K562 (cell line): ENCODE data around the gene HCRT. TPM values are rescaled to one million over a fixed set of nuclear protein-coding genes. Genes with fewer than 3 reads are reported as not detected.
A peak's percentile ranks its signal among the peaks of the same experiment; 100 is the strongest.

ENCODE experiments used
- ATAC-seq: fragments of 200-7000 bp; cut with Tn5 transposase; 3 replicates; pipeline ENCODE4 v1.9.1; 2020; ENCODE audit warnings: moderate library complexity
- BruUV-seq: library from RNA; stranded (reverse); fragments of 400-500 nt; replicated peaks from 2 replicates; lab custom pipeline; 2021; lab: Mats Ljungman, UMichigan
- CTCF ChIA-PET: fragments of 300-600 bp; formaldehyde crosslinking; extraction: SDS; loops from one replicate; lab custom pipeline; 2021; ENCODE audit warnings: low intra/inter-chr PET ratio; lab: Yijun Ruan, JAX
- POLR2A ChIA-PET: fragments of 300-600, 350-650 bp; sonication (Branson Sonifier 250); formaldehyde crosslinking; extraction: SDS; loops from one replicate; lab custom pipeline; 2021; ENCODE audit warnings: antibody characterized with exemption, inconsistent platforms; lab: Yijun Ruan, JAX
- DNase-seq, 4 experiments: peaks; one replicate each; pipeline versions ENCODE4 v3.0.0 to v3.0.0-alpha.2; 2011 to 2018; ENCODE audit warnings: low spot score in 3 of 4, mixed read lengths in 3 of 4; ENCODE audit errors: extremely low read depth in 1 of 4
- FAIRE-seq: peaks from 2 replicates; lab custom pipeline; 2011; peaks lifted over from hg19 to GRCh38; lab: Jason Lieb, UNC
- H2AFZ ChIP-seq: 2 replicates; pipeline ENCODE4 v1.6.0; 2011; ENCODE audit warnings: low read depth, low read length, control low read depth, inconsistent platforms
- H3K27ac ChIP-seq: fragments of 200-600 bp; 3 replicates; pipeline ENCODE4 v1.8.0; 2011; ENCODE audit warnings: low read depth, mild to moderate bottlenecking, control low read depth, inconsistent platforms, low read length, moderate library complexity, mixed read lengths; ENCODE audit errors: extremely low read depth
- H3K27me3 ChIP-seq, 2 experiments: fragments of 300-600 bp in 1 of 2; 2 replicates in 1 of 2; 3 replicates in 1 of 2; pipeline versions ENCODE4 v1.6.0 to v1.8.0; 2011; ENCODE audit warnings: inconsistent platforms in 2 of 2, low read length in 2 of 2, mild to moderate bottlenecking in 1 of 2, mixed read lengths in 1 of 2, moderate library complexity in 1 of 2; ENCODE audit not compliant: control insufficient read depth in 2 of 2, insufficient read depth in 2 of 2
- H3K36me3 ChIP-seq: fragments of 300-600 bp; 3 replicates; pipeline ENCODE4 v1.8.0; 2011; ENCODE audit warnings: mild to moderate bottlenecking, low read length, inconsistent platforms; ENCODE audit not compliant: control insufficient read depth, insufficient read depth
- H3K4me1 ChIP-seq, 2 experiments: fragments of 200-600 bp in 1 of 2; replicated peaks in 1 of 2; 2 replicates in 1 of 2; 3 replicates in 1 of 2; pipeline versions ENCODE4 v1.5.1 to v1.8.0; 2011; ENCODE audit warnings: inconsistent platforms in 2 of 2, low read length in 2 of 2, mild to moderate bottlenecking in 1 of 2, mixed read lengths in 1 of 2, moderate library complexity in 1 of 2; ENCODE audit not compliant: control insufficient read depth in 2 of 2, insufficient read depth in 2 of 2
- H3K4me2 ChIP-seq: 2 replicates; pipeline ENCODE4 v1.6.1; 2011; ENCODE audit warnings: low read length, control low read depth, inconsistent platforms, mixed read lengths; ENCODE audit not compliant: insufficient read depth
- H3K4me3 ChIP-seq: fragments of 200-600 bp; sonication (generic), shearing (Covaris generic); 2 replicates; pipeline ENCODE4 v1.5.1; 2016; ENCODE audit warnings: control low read depth, inconsistent platforms
- H3K79me2 ChIP-seq: fragments of 200-600 bp; 3 replicates; pipeline ENCODE4 v1.8.0; 2011; ENCODE audit warnings: low read length, inconsistent platforms; ENCODE audit not compliant: control insufficient read depth, insufficient read depth
- H3K9ac ChIP-seq, 2 experiments: 2 replicates each; pipeline versions ENCODE4 v1.6.0 to v1.6.1; 2011; ENCODE audit warnings: low read depth in 2 of 2, low read length in 2 of 2, control low read depth in 1 of 2, inconsistent platforms in 1 of 2, mild to moderate bottlenecking in 1 of 2, mixed read lengths in 1 of 2; ENCODE audit not compliant: insufficient read depth in 1 of 2
- H3K9me1 ChIP-seq: one replicate; pipeline ENCODE4 v1.6.0; 2011; ENCODE audit warnings: inconsistent platforms, mild to moderate bottlenecking, low read length, moderate library complexity; ENCODE audit not compliant: control insufficient read depth, insufficient read depth
- H3K9me3 ChIP-seq: replicated peaks from 2 replicates; pipeline ENCODE4 v1.5.1; 2011; ENCODE audit warnings: low read depth, low read length, inconsistent platforms; ENCODE audit not compliant: control insufficient read depth, insufficient read depth
- H4K20me1 ChIP-seq: replicated peaks from 2 replicates; pipeline ENCODE4 v1.6.1; 2011; ENCODE audit warnings: low read length, inconsistent platforms, mixed read lengths; ENCODE audit not compliant: control insufficient read depth, insufficient read depth
- CC2D1A ChIP-seq: fragments of 450-650 bp; IDR thresholded peaks from 2 replicates; pipeline ENCODE4 v1.6.1; 2017; ENCODE audit warnings: mild to moderate bottlenecking
- WGBS: fragments of 100-300 bp; shearing (Covaris generic); methylation state at CpG from one replicate; pipeline ENCODE4 v1.1.6; 2016; ENCODE audit warnings: low coverage, mixed read lengths; ENCODE audit not compliant: insufficient coverage; ENCODE audit errors: missing lambda C conversion rate; 5-methylcytosine and 5-hydroxymethylcytosine counted together
- in situ Hi-C: fragments of 300-500 bp; cut with MboI; formaldehyde crosslinking; loops from 4 replicates; pipeline ENCODE4 v1.15.0; 2018; ENCODE audit warnings: inconsistent platforms, mixed read lengths
- intact Hi-C: fragments of 100-400 bp; cut with micrococcal nuclease; formaldehyde crosslinking; loops from 2 replicates; pipeline ENCODE4 v1.14.2; 2022
- polyA plus RNA-seq, 8 experiments: library from polyadenylated mRNA; depleted of rRNA in 4 of 8; stranded (reverse) in 5 of 8; unstranded in 3 of 8; fragments of >200 nt; fragmentation: Nextera tagmentation in 2 of 8; fragmentation: Illumina TruSeq in 1 of 8; extraction: Ambion mirVana in 2 of 8; extraction: Trizol in 1 of 8; gene quantifications; 2 replicates each; pipeline versions ENCODE4 v1.2.1 to v1.2.3, GENCODE V29; 2011 to 2014; ENCODE audit warnings: inconsistent platforms in 1 of 8, missing spikeins in 1 of 8
- total RNA-seq, 7 experiments: library from RNA; depleted of rRNA in 6 of 7; stranded (reverse); fragments of >200 nt in 6 of 7; fragmentation: Illumina TruSeq in 2 of 7; extraction: Trizol in 2 of 7; gene quantifications; 2 replicates each; pipeline versions ENCODE4 v1.2.1 to v1.2.3, GENCODE V29; 2011 to 2021; ENCODE audit warnings: low replicate concordance in 1 of 7
- TF ChIP-seq, protein P1 (sequence below): IDR thresholded peaks from 2 replicates; pipeline ENCODE4 v1.6.1; 2011; ENCODE audit warnings: borderline replicate concordance, low read depth, mild to moderate bottlenecking, moderate library complexity, low read length; ENCODE audit not compliant: insufficient read depth, poor library complexity, severe bottlenecking

Gene HCRT
- total and polyA plus RNA-seq, 9 of the 15 experiments (the other 6 are each of a cell fraction or from before 2014, with no cell fraction given): not detected

DNA sequence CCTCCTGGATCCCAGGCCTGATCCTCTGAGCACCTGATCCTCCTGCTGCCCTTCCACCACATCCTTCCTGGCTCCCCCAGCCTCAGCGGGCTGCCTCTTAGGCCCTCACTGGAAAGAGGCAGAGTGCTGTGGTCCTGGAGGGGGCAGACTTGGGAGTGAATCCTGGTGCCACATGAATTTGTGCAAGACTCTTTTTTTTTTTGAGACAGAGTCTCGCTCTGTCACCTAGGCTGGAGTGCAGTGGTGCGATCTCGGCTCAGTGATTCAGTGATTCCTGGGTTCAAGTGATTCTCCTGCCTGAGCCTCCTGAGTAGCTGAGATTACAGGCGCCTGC lies 6.0 kb upstream of the HCRT start:
- intact Hi-C loops (no loop called here), in situ Hi-C loops (no loop called here)
- no peak overlapping the region for H2AFZ ChIP-seq
- TF ChIP-seq CC2D1A: no peak
- TF ChIP-seq, protein P1, sequence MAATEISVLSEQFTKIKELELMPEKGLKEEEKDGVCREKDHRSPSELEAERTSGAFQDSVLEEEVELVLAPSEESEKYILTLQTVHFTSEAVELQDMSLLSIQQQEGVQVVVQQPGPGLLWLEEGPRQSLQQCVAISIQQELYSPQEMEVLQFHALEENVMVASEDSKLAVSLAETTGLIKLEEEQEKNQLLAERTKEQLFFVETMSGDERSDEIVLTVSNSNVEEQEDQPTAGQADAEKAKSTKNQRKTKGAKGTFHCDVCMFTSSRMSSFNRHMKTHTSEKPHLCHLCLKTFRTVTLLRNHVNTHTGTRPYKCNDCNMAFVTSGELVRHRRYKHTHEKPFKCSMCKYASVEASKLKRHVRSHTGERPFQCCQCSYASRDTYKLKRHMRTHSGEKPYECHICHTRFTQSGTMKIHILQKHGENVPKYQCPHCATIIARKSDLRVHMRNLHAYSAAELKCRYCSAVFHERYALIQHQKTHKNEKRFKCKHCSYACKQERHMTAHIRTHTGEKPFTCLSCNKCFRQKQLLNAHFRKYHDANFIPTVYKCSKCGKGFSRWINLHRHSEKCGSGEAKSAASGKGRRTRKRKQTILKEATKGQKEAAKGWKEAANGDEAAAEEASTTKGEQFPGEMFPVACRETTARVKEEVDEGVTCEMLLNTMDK: peak; percentile 84
- POLR2A ChIA-PET: interaction anchor here (1.0 kb wide), 1 partner anchor 9 kb away, joined by 3 read pairs; no protein-coding TSS in a partner anchor
- WGBS: 93% methylated on average over 5 of the region's 5 CpGs
- peaks cover 2% of the 10 kb centered on the region; the same call in 1 of the 3 replicates for H3K36me3 ChIP-seq
- peaks cover 6 to 29% of the 10 kb centered on the region in 2 experiments; a peak in 3 of 5 replicates for H3K4me1 ChIP-seq
- H3K27ac ChIP-seq: no peak overlapping the region
- CTCF ChIA-PET: no interaction called here
- FAIRE-seq (no peak), DNase-seq (no peak), ATAC-seq (no peak)
- H3K9ac ChIP-seq: peak overlapping the region in 1 of 2 experiments; percentile 1; a peak in 1 of 4 replicates
- no peaks in the 10 kb centered on the region for H3K27me3 ChIP-seq
- no peaks in the 10 kb centered on the region for H3K9me1 ChIP-seq
- H3K9me3 ChIP-seq: no peaks in the 10 kb centered on the region
- H3K79me2 ChIP-seq: peaks cover 11% of the 10 kb centered on the region; the same call in 2 of the 3 replicates
- no peak overlapping the region for H3K4me3 ChIP-seq
- no peak overlapping the region for H3K4me2 ChIP-seq
- BruUV-seq: no TSS peak
- no peaks in the 10 kb centered on the region for H4K20me1 ChIP-seq
